HEK293 (cell line): ENCODE measurements around the gene RBM45.

Experiments used
- BCL11A ChIP-seq: fragments of 450-650 bp; formaldehyde crosslinking; IDR thresholded peaks from 2 replicates; pipeline ENCODE4 v1.5.1; 2016; ENCODE audit warnings: low read depth, missing biosample characterization, missing genetic modification characterization
- BCL6B ChIP-seq: fragments of 450-650 bp; formaldehyde crosslinking; IDR thresholded peaks from 2 replicates; pipeline ENCODE4 v1.5.1; 2017; ENCODE audit warnings: missing biosample characterization, missing genetic modification characterization
- OVOL3 ChIP-seq: fragments of 450-650 bp; formaldehyde crosslinking; IDR thresholded peaks from 2 replicates; pipeline ENCODE4 v1.5.1; 2016; ENCODE audit warnings: missing biosample characterization, missing genetic modification characterization
- PRDM1 ChIP-seq: fragments of 450-650 bp; formaldehyde crosslinking; IDR thresholded peaks from 2 replicates; pipeline ENCODE4; 2016; ENCODE audit warnings: missing biosample characterization, missing genetic modification characterization
- TCF7L2 ChIP-seq: IDR thresholded peaks from 2 replicates; pipeline ENCODE4 v1.6.1; 2011; ENCODE audit warnings: low read depth, mild to moderate bottlenecking, inconsistent platforms, low read length, moderate library complexity, borderline replicate concordance
- TSHZ1 ChIP-seq: fragments of 450-650 bp; formaldehyde crosslinking; IDR thresholded peaks from 2 replicates; pipeline ENCODE4 v1.5.1; 2016; ENCODE audit warnings: missing biosample characterization, missing genetic modification characterization, borderline replicate concordance
- ZBTB17 ChIP-seq: fragments of 450-650 bp; formaldehyde crosslinking; IDR thresholded peaks from 2 replicates; pipeline ENCODE4 v1.5.1; 2016; ENCODE audit warnings: missing biosample characterization, missing genetic modification characterization
- ZFP37 ChIP-seq: fragments of 450-650 bp; formaldehyde crosslinking; IDR thresholded peaks from 2 replicates; pipeline ENCODE4 v1.5.1; 2016; ENCODE audit warnings: missing biosample characterization, missing genetic modification characterization
- ZFP41 ChIP-seq: fragments of 450-650 bp; formaldehyde crosslinking; IDR thresholded peaks from 2 replicates; pipeline ENCODE4 v1.5.1; 2016; ENCODE audit warnings: missing biosample characterization, missing genetic modification characterization, borderline replicate concordance
- ZNF121 ChIP-seq: fragments of 450-650 bp; formaldehyde crosslinking; IDR thresholded peaks from 2 replicates; pipeline ENCODE4 v1.5.1; 2016; ENCODE audit warnings: missing biosample characterization, missing genetic modification characterization
- ZNF16 ChIP-seq: fragments of 450-650 bp; formaldehyde crosslinking; IDR thresholded peaks from 2 replicates; pipeline ENCODE4 v1.5.1; 2016; ENCODE audit warnings: low read depth, missing biosample characterization, missing genetic modification characterization
- ZNF169 ChIP-seq: fragments of 450-650 bp; formaldehyde crosslinking; IDR thresholded peaks from 2 replicates; pipeline ENCODE4 v1.5.1; 2016; ENCODE audit warnings: missing biosample characterization, missing genetic modification characterization
- ZNF280D ChIP-seq: fragments of 450-650 bp; formaldehyde crosslinking; IDR thresholded peaks from 2 replicates; pipeline ENCODE4 v1.5.1; 2016; ENCODE audit warnings: missing biosample characterization, missing genetic modification characterization
- ZNF324 ChIP-seq: fragments of 450-650 bp; formaldehyde crosslinking; IDR thresholded peaks from 2 replicates; pipeline ENCODE4 v1.5.1; 2016; ENCODE audit warnings: missing biosample characterization, missing genetic modification characterization
- ZNF449 ChIP-seq: fragments of 450-650 bp; formaldehyde crosslinking; IDR thresholded peaks from 2 replicates; pipeline ENCODE4 v1.5.1; 2017; ENCODE audit warnings: missing biosample characterization, mild to moderate bottlenecking, missing genetic modification characterization, moderate library complexity
- ZNF521 ChIP-seq: fragments of 450-650 bp; formaldehyde crosslinking; IDR thresholded peaks from 2 replicates; pipeline ENCODE4 v1.5.1; 2017; ENCODE audit warnings: missing biosample characterization, mild to moderate bottlenecking, missing genetic modification characterization
- ZNF548 ChIP-seq: fragments of 450-650 bp; formaldehyde crosslinking; IDR thresholded peaks from 2 replicates; pipeline ENCODE4 v1.5.1; 2016; ENCODE audit warnings: missing biosample characterization, missing genetic modification characterization
- ZNF561 ChIP-seq: fragments of 450-650 bp; IDR thresholded peaks from 2 replicates; pipeline ENCODE4 v1.5.1; 2018; ENCODE audit warnings: missing biosample characterization, missing genetic modification characterization, borderline replicate concordance
- ZNF600 ChIP-seq: fragments of 450-650 bp; formaldehyde crosslinking; IDR thresholded peaks from 2 replicates; pipeline ENCODE4 v1.5.1; 2016; ENCODE audit warnings: missing biosample characterization, missing genetic modification characterization
- ZNF610 ChIP-seq: fragments of 450-650 bp; formaldehyde crosslinking; IDR thresholded peaks from 2 replicates; pipeline ENCODE4 v1.5.1; 2016; ENCODE audit warnings: missing biosample characterization, missing genetic modification characterization, borderline replicate concordance
- ZNF645 ChIP-seq: fragments of 450-650 bp; formaldehyde crosslinking; IDR thresholded peaks from 2 replicates; pipeline ENCODE4; 2016; ENCODE audit warnings: missing biosample characterization, missing genetic modification characterization
- ZNF654 ChIP-seq: fragments of 450-650 bp; formaldehyde crosslinking; IDR thresholded peaks from 2 replicates; pipeline ENCODE4 v1.5.1; 2016; ENCODE audit warnings: low read depth, missing biosample characterization, missing genetic modification characterization
- ZNF677 ChIP-seq: fragments of 450-650 bp; IDR thresholded peaks from 2 replicates; pipeline ENCODE4 v1.5.0; 2018; ENCODE audit warnings: missing biosample characterization, mild to moderate bottlenecking, missing genetic modification characterization, moderate library complexity
- ZNF704 ChIP-seq: fragments of 450-650 bp; formaldehyde crosslinking; IDR thresholded peaks from 2 replicates; pipeline ENCODE4 v1.5.1; 2016; ENCODE audit warnings: missing biosample characterization, missing genetic modification characterization
- ZSCAN18 ChIP-seq: fragments of 450-650 bp; formaldehyde crosslinking; IDR thresholded peaks from 2 replicates; pipeline ENCODE4 v1.5.1; 2016; ENCODE audit warnings: missing biosample characterization, missing genetic modification characterization
- ZXDB ChIP-seq: fragments of 450-650 bp; formaldehyde crosslinking; IDR thresholded peaks from 2 replicates; pipeline ENCODE4 v1.5.1; 2016; ENCODE audit warnings: missing biosample characterization, missing genetic modification characterization

Gene RBM45

GRCh38 chr2:178072383-178073301 is 39.6 kb upstream of the RBM45 start, which contains the start of gene PDE11A (continued):
- TF ChIP-seq ZNF645: no peak
- TF ChIP-seq BCL6B (tag by site-specific recombination): no peak
- no peak for TF ChIP-seq ZFP41 (tag by site-specific recombination)
- no peak for TF ChIP-seq OVOL3 (tag by site-specific recombination)
- TF ChIP-seq TSHZ1 (tag by site-specific recombination): no peak
- TF ChIP-seq ZNF449: no peak
- no peak for TF ChIP-seq ZNF280D (tag by site-specific recombination)
- no peak for TF ChIP-seq ZNF654 (tag by site-specific recombination)
- peak; percentile 98 for TF ChIP-seq ZBTB17
- TF ChIP-seq ZNF169 (tag by site-specific recombination): no peak
- peak; percentile 100 for TF ChIP-seq ZNF600 (tag by site-specific recombination)
- TF ChIP-seq ZSCAN18: no peak
- TF ChIP-seq ZNF521 (tag by site-specific recombination): no peak
- no peak for TF ChIP-seq ZNF16 (tag by site-specific recombination)
- TF ChIP-seq ZNF610 (tag by site-specific recombination): 0 out of 2 replicates have a peak, but pooled peaks have one; percentile 34
- TF ChIP-seq PRDM1 (tag by site-specific recombination): no peak
- TF ChIP-seq ZNF561 (tag by site-specific recombination): no peak; the same call in 1 of the 2 replicates
- no peak for TF ChIP-seq ZNF704 (tag by site-specific recombination)
- TF ChIP-seq ZNF324 (tag by site-specific recombination): no peak
- peak; percentile 75 for TF ChIP-seq ZXDB (tag by site-specific recombination)
- TF ChIP-seq ZNF677 (tag by site-specific recombination): no peak
- no peak for TF ChIP-seq ZNF548 (tag by site-specific recombination)
- TF ChIP-seq BCL11A (tag by site-specific recombination): no peak
- no peak for TF ChIP-seq TCF7L2
- TF ChIP-seq ZNF121 (tag by site-specific recombination): no peak
- TF ChIP-seq ZFP37 (tag by site-specific recombination): no peak; the same call in none of the 2 replicates
